DOHH2 (cell line): ENCODE measurements around the gene PPP2R5E.

Experiments
- CTCF ChIP-seq: fragments of 200-600 bp; sonication (generic); IDR thresholded peaks from one replicate; pipeline ENCODE4 v1.5.1; 2014; ENCODE audit warnings: antibody characterized with exemption, mild to moderate bottlenecking, low read depth, low read length; ENCODE audit not compliant: poor library complexity, severe bottlenecking
- EZH2phosphoT487 ChIP-seq: fragments of 200-600 bp; sonication (generic); IDR thresholded peaks from 2 replicates; pipeline ENCODE4 v1.6.1; 2017; ENCODE audit warnings: borderline replicate concordance, mild to moderate bottlenecking, antibody characterized with exemption, low read length, moderate library complexity, mixed read lengths

DNA sequence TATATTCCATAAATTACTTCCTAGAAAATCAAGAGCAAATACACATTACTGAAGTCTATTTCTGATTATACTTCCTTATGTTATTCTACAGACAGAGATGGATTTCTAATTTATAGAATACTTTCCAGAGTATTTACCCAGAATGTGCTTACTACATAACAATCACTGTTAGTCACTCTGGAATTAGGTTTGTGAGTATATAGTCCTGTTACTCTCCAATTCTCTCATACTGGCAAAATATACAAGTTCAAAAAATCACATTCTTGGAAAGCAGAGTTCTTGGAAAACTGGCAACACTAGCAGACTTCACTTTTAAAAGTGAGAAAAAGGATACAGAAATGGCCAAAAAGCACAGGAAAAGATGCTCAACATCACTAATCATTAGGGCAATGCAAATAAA lies 7.3 kb downstream of the PPP2R5E start:
- TF ChIP-seq CTCF = no peak
- no peak for TF ChIP-seq EZH2phosphoT487
